Heart left ventricle (tissue), 16 donors: ENCODE results near the gene MRPL55. TPM values are rescaled to one million over a fixed set of nuclear protein-coding genes. Genes with fewer than 3 reads are reported as not detected.

Experiments
- ATAC-seq, 4 donors: fragments of 200-7000 bp; cut with Tn5 transposase; one replicate each; pipeline ENCODE4 v1.9.1; 2020 to 2022; ENCODE audit warnings: moderate library complexity in 4 of 4, mild to moderate bottlenecking in 3 of 4, moderate number of reproducible peaks in 1 of 4
- DNase-seq, 5 donors: peaks; one replicate each; pipeline ENCODE4 v3.0.0-alpha.2; 2020
- H3K27ac ChIP-seq, 12 donors: fragments of 200-600 bp; sonication (generic) in 4 of 12; one replicate each; pipeline versions ENCODE4 v1.5.0 to v1.8.0; 2016 to 2022; ENCODE audit warnings: mild to moderate bottlenecking in 2 of 12
- H3K27me3 ChIP-seq, 9 donors: fragments of 200-600 bp; sonication (generic) in 2 of 9; one replicate each; pipeline versions ENCODE4 v1.5.1 to v1.8.0; 2016 to 2022; ENCODE audit warnings: mild to moderate bottlenecking in 3 of 9
- H3K36me3 ChIP-seq, 9 donors: fragments of 200-600 bp; sonication (generic) in 2 of 9; one replicate each; pipeline versions ENCODE4 v1.5.0 to v1.8.0; 2018 to 2022; ENCODE audit warnings: mild to moderate bottlenecking in 2 of 9
- H3K4me1 ChIP-seq, 12 donors: fragments of 200-600 bp; sonication (generic) in 4 of 12; one replicate each; pipeline versions ENCODE4 v1.5.0 to v1.8.0; 2016 to 2022; ENCODE audit warnings: mild to moderate bottlenecking in 3 of 12
- H3K4me3 ChIP-seq, 12 donors: fragments of 200-600 bp; sonication (generic) in 4 of 12; one replicate each; pipeline versions ENCODE4 v1.5.0 to v1.8.0; 2017 to 2022; ENCODE audit warnings: mild to moderate bottlenecking in 9 of 12, moderate library complexity in 4 of 12
- H3K9me3 ChIP-seq, 12 donors: fragments of 200-600 bp; sonication (generic) in 4 of 12; one replicate each; pipeline versions ENCODE4 v1.5.0 to v1.8.0; 2016 to 2022; ENCODE audit warnings: mild to moderate bottlenecking in 1 of 12
- CTCF ChIP-seq, 12 donors: fragments of 200-600 bp; sonication (generic) in 4 of 12; IDR thresholded peaks; one replicate each; pipeline versions ENCODE4 v1.5.0 to v1.8.0; 2018 to 2022; ENCODE audit warnings: antibody characterized with exemption in 12 of 12, mild to moderate bottlenecking in 5 of 12
- POLR2A ChIP-seq, 2 donors: fragments of 450-650 bp; IDR thresholded peaks; one replicate each; pipeline ENCODE4 v1.6.1; 2017; ENCODE audit warnings: antibody characterized with exemption in 2 of 2, mild to moderate bottlenecking in 2 of 2, moderate library complexity in 2 of 2
- WGBS, 4 donors: extraction: QIAGEN DNeasy Blood & Tissue Kit in 2 of 4; methylation state at CpG; one replicate each; pipeline versions ENCODE4 v1.1.5 to v1.1.7; 2013 to 2018; 5-methylcytosine and 5-hydroxymethylcytosine counted together
- intact Hi-C, 10 donors: fragments of 100-400 bp; cut with DNase I; formaldehyde crosslinking; loops; one replicate each; pipeline versions ENCODE4 v1.11.1 to v1.14.2; 2022
- polyA plus RNA-seq, 2 donors: library from polyadenylated mRNA; stranded (reverse); fragments of 200-250 nt; gene quantifications; one replicate each; pipeline ENCODE4 v1.2.3, GENCODE V29; 2013
- total RNA-seq, 9 donors: library from RNA; depleted of rRNA in 2 of 9; stranded (reverse); fragments of >200 nt in 2 of 9; fragmentation: NEBNext Ultra II Directional in 3 of 9; extraction: Animal tissue kit (Norgen Biotek cat#: 25700) in 3 of 9; gene quantifications; one replicate each; pipeline versions ENCODE4 v1.1.0 to v1.2.4, GENCODE V29; 2016 to 2023
- donor health status: ischemic (EF 13 %, LVEDD 7.1; RV severe dilation, severe dysfunction).
- donor health status: healthy with polysubstance abuse.
- donor health status: DM: no; HTN: yes; CAD: no.
- donor health status: DM: no; HTN: no; CAD: no.
- donor health status: ischemic (EF 25% LVEDD 6.9; RV normal size, moderate dysfunction).
- donor health status: ischemic (EF 25% LVEDD 5.7; RV mildly dilated, moderate dysfunction).
- donor health status: healthy.
- donor health status: DM: yes; HTN: yes; CAD: no.
- donor health status: ischemic (EF 35%, LVEDD 5.7; RV mildly dilated, moderate dysfunction).
- donor health status: nonischemic (EF 11% LVEDD 7.7; RV severe dilation, severe dysfunction).
- donor health status: DM: yes; HTN: yes; CAD: no.
- donor health status: PGD.
- donor health status: ischemic (EF 29% LVEDD 5.4; RV normal size, mild dysfunction).
- donor health status: nonischemic (EF 23%, LVEDD 6.1; RV moderate dilation, normal function).

Gene MRPL55
- total and polyA plus RNA-seq, 11 donors = 35.5 to 141 (median 55.1) TPM

- peak within 1 kb of the TSS in 11 of 12 donors; percentile 5 to 51 (median 38) for H3K4me3 ChIP-seq
- ATAC-seq (peak in 3 of 4 donors; percentile 36 to 74 (median 66)), DNase-seq (peak in 4 of 5 donors; percentile 72 to 76 (median 74))
- WGBS, 4 donors = 21 to 53% (median 40%) methylated on average over 8 to 17 of the region's 17 CpGs
- TF ChIP-seq CTCF (IDR thresholded peaks at IDR 0.05) (no peak), POLR2A (IDR thresholded peaks at IDR 0.05) (peak in 1 of 2 donors; percentile 34)
- H3K27ac ChIP-seq = peak within 1 kb of the TSS; percentile 60 to 97 (median 84)
- no peaks in the 10 kb centered on the region for H3K9me3 ChIP-seq
- peaks cover 16 to 62% (median 49%) of the 10 kb centered on the region in 12 donors for H3K4me1 ChIP-seq
- H3K36me3 ChIP-seq = peaks cover 0 to 46% (median 27%) of the 10 kb centered on the region in 9 donors
- H3K27me3 ChIP-seq = no peaks in the 10 kb centered on the region
- intact Hi-C loops = loop anchor here in 2 of 10 donors (2.0 kb wide), 1 partner anchor 13 kb away; no protein-coding TSS in a partner anchor
Measured at GRCh38 chr1:228149406-228150119, 40.5 kb upstream of the MRPL55 start, which contains the start of gene GJC2. TSS of gene GJC2 (plus strand) at chr1:228149930. CDS start at chr1:228157759, 7,829 bp downstream.

GRCh38 chr1:228148935-228149405 lies 39.9 kb upstream of the MRPL55 start:
- ATAC-seq (peak in 2 of 4 donors; percentile 0), DNase-seq (no peak)
- Histone ChIP-seq H3K4me3 (peak overlapping the region in 6 of 12 donors; percentile 15 to 51 (median 42)), H3K9me3 (no peaks in the 10 kb centered on the region), H3K4me1 (peaks cover 16 to 68% (median 54%) of the 10 kb centered on the region in 12 donors), H3K27me3 (no peaks in the 10 kb centered on the region), H3K27ac (peak overlapping the region; percentile 60 to 97 (median 84)), H3K36me3 (peaks cover 0 to 46% (median 27%) of the 10 kb centered on the region in 9 donors)
- WGBS, 4 donors = 59 to 81% (median 68%) methylated on average over 3 to 8 of the region's 8 CpGs
- TF ChIP-seq POLR2A (IDR thresholded peaks at IDR 0.05) = no peak
- no peak for TF ChIP-seq CTCF (IDR thresholded peaks at IDR 0.05)
- intact Hi-C loops = loop anchor here in 2 of 10 donors (2.0 kb wide), 1 partner anchor 14 kb away; no protein-coding TSS in a partner anchor

GRCh38 chr1:228148196-228148861 lies 39.2 kb upstream of the MRPL55 start:
- ATAC-seq (peak in 2 of 4 donors; percentile 2 to 4), DNase-seq (peak in 3 of 5 donors; percentile 32 to 63 (median 36))
- peaks cover 0 to 46% (median 27%) of the 10 kb centered on the region in 9 donors for H3K36me3 ChIP-seq
- WGBS, 4 donors = 51 to 60% (median 56%) methylated on average over 10 to 18 of the region's 18 CpGs
- peak overlapping the region in 11 of 12 donors; percentile 69 to 97 (median 84) for H3K27ac ChIP-seq
- TF ChIP-seq CTCF (IDR thresholded peaks at IDR 0.05) (no peak), POLR2A (IDR thresholded peaks at IDR 0.05) (no peak)
- peaks cover 17 to 74% (median 60%) of the 10 kb centered on the region in 12 donors for H3K4me1 ChIP-seq
- no peaks in the 10 kb centered on the region for H3K27me3 ChIP-seq
- H3K4me3 ChIP-seq = no peak overlapping the region
- intact Hi-C loops = loop anchor here in 2 of 10 donors (2.0 kb wide), 1 partner anchor 14 kb away; no protein-coding TSS in a partner anchor
- no peaks in the 10 kb centered on the region for H3K9me3 ChIP-seq
